H1 (cell line): ENCODE measurements around the gene TIMM29. TPM values are rescaled to one million over a fixed set of nuclear protein-coding genes. Genes with fewer than 3 reads are reported as not detected.

Source experiments
- CTCF ChIA-PET: fragments of 300-600 bp; sonication (Branson Sonifier 250); formaldehyde crosslinking; loops from one replicate; lab custom pipeline; 2021; ENCODE audit not compliant: partially characterized antibody; lab: Charles Lee
- POLR2A ChIA-PET: fragments of 300-600 bp; sonication (Branson Sonifier 250); formaldehyde crosslinking; loops from one replicate; lab custom pipeline; 2021; ENCODE audit warnings: inconsistent platforms; ENCODE audit not compliant: partially characterized antibody; lab: Charles Lee
- DNase-seq, 2 experiments: peaks; one replicate each; pipeline versions ENCODE4 v3.0.0 to v3.0.0-alpha.2; 2010 to 2022; ENCODE audit warnings: low spot score in 2 of 2, low read depth in 1 of 2, mixed read lengths in 1 of 2
- FAIRE-seq: peaks from 2 replicates; lab custom pipeline; 2011; peaks lifted over from hg19 to GRCh38; lab: Jason Lieb, UNC
- H2AFZ ChIP-seq: 2 replicates; pipeline ENCODE4 v1.8.1; 2012; ENCODE audit warnings: low read length, inconsistent platforms
- H2AK5ac ChIP-seq: 2 replicates; pipeline ENCODE4 v1.6.1; 2013; ENCODE audit warnings: low read depth, low read length
- H2BK120ac ChIP-seq: replicated peaks from 2 replicates; pipeline ENCODE3; 2013; ENCODE audit warnings: low read depth, low read length, inconsistent platforms
- H2BK12ac ChIP-seq: 2 replicates; pipeline ENCODE4 v1.6.1; 2013; ENCODE audit warnings: low read depth, low read length
- H2BK15ac ChIP-seq: 2 replicates; pipeline ENCODE4 v1.6.1; 2013; ENCODE audit warnings: low read length
- H2BK20ac ChIP-seq: 2 replicates; pipeline ENCODE4 v1.6.1; 2013; ENCODE audit warnings: low read length
- H2BK5ac ChIP-seq: 2 replicates; pipeline ENCODE4 v1.6.1; 2013; ENCODE audit warnings: low read depth, low read length
- H3K14ac ChIP-seq: 2 replicates; pipeline ENCODE4 v1.6.1; 2013; ENCODE audit warnings: inconsistent platforms; ENCODE audit not compliant: insufficient read length
- H3K18ac ChIP-seq: 2 replicates; pipeline ENCODE4 v1.6.1; 2013; ENCODE audit warnings: low read length; ENCODE audit errors: extremely low read depth
- H3K23ac ChIP-seq: 2 replicates; pipeline ENCODE4 v1.6.1; 2013; ENCODE audit warnings: inconsistent platforms; ENCODE audit not compliant: insufficient read length
- H3K23me2 ChIP-seq: 2 replicates; pipeline ENCODE4 v1.6.1; 2013; ENCODE audit warnings: low read depth, low read length
- H3K27ac ChIP-seq: 2 replicates; pipeline ENCODE4 v1.6.1; 2011; ENCODE audit warnings: low read depth, low read length, inconsistent platforms
- H3K27me3 ChIP-seq, 4 experiments: replicated peaks in 1 of 4; 1 replicate in 1 of 4; 2 replicates in 3 of 4; pipeline versions ENCODE4 v1.6.1 to v1.8.1; 2011 to 2013; ENCODE audit warnings: low read length in 3 of 4, mild to moderate bottlenecking in 3 of 4, inconsistent platforms in 2 of 4, mixed read lengths in 2 of 4, moderate library complexity in 1 of 4; ENCODE audit not compliant: control insufficient read depth in 3 of 4, insufficient read depth in 3 of 4; ENCODE audit errors: extremely low read depth in 1 of 4
- H3K36me3 ChIP-seq, 4 experiments: 2 replicates each; pipeline versions ENCODE4 v1.6.1 to v1.8.1; 2011 to 2013; ENCODE audit warnings: mild to moderate bottlenecking in 4 of 4, low read length in 3 of 4, moderate library complexity in 2 of 4, control low read depth in 1 of 4, inconsistent platforms in 1 of 4; ENCODE audit not compliant: insufficient read depth in 4 of 4, control insufficient read depth in 2 of 4
- H3K4ac ChIP-seq: replicated peaks from 2 replicates; pipeline ENCODE3; 2013; ENCODE audit warnings: low read length, low read depth, mixed read lengths, inconsistent platforms; ENCODE audit not compliant: insufficient read length
- H3K4me1 ChIP-seq, 4 experiments: replicated peaks in 1 of 4; 1 replicate in 1 of 4; 2 replicates in 3 of 4; pipeline versions ENCODE4 v1.6.1 to v1.8.1; 2011 to 2013; ENCODE audit warnings: low read length in 3 of 4, inconsistent platforms in 2 of 4, mixed read lengths in 1 of 4; ENCODE audit not compliant: insufficient read depth in 4 of 4, control insufficient read depth in 3 of 4
- H3K4me2 ChIP-seq, 2 experiments: 2 replicates each; pipeline versions ENCODE4 v1.6.1 to v1.8.1; 2011 to 2013; ENCODE audit warnings: low read depth in 2 of 2, low read length in 2 of 2, control low read depth in 1 of 2, inconsistent platforms in 1 of 2, mild to moderate bottlenecking in 1 of 2; ENCODE audit not compliant: insufficient read depth in 1 of 2
- H3K4me3 ChIP-seq, 4 experiments: fragments of 200-600, 300-600 bp in 1 of 4; sonication (generic), shearing (Covaris generic), sonication (Bioruptor Twin) in 1 of 4; 2 replicates each; pipeline versions ENCODE4 v1.5.1 to v1.8.1; 2011 to 2016; ENCODE audit warnings: low read length in 4 of 4, low read depth in 3 of 4, control low read depth in 2 of 4, inconsistent platforms in 2 of 4, mild to moderate bottlenecking in 2 of 4, mixed read lengths in 1 of 4, moderate library complexity in 1 of 4; ENCODE audit not compliant: insufficient read depth in 2 of 4; ENCODE audit errors: extremely low read depth in 1 of 4
- H3K56ac ChIP-seq: replicated peaks from 2 replicates; pipeline ENCODE3; 2013; ENCODE audit warnings: low read depth, mild to moderate bottlenecking, mixed read lengths, low read length, inconsistent platforms; ENCODE audit not compliant: insufficient read length
- H3K79me1 ChIP-seq: 2 replicates; pipeline ENCODE4 v1.6.1; 2013; ENCODE audit warnings: low read depth, low read length, control low read depth
- H3K79me2 ChIP-seq, 2 experiments: 2 replicates each; pipeline versions ENCODE4 v1.6.1 to v1.8.1; 2012 to 2013; ENCODE audit warnings: low read length in 2 of 2, mild to moderate bottlenecking in 2 of 2, inconsistent platforms in 1 of 2; ENCODE audit not compliant: insufficient read depth in 2 of 2, control insufficient read depth in 1 of 2
- H3K9ac ChIP-seq, 4 experiments: replicated peaks in 1 of 4; 1 replicate in 1 of 4; 2 replicates in 3 of 4; pipeline versions ENCODE4 v1.6.1 to v1.8.1; 2011 to 2013; ENCODE audit warnings: low read depth in 3 of 4, low read length in 3 of 4, control low read depth in 2 of 4, mild to moderate bottlenecking in 2 of 4, moderate library complexity in 2 of 4, inconsistent platforms in 1 of 4; ENCODE audit errors: extremely low read depth in 1 of 4
- H3K9me3 ChIP-seq, 2 experiments: 2 replicates each; pipeline versions ENCODE4 v1.6.1 to v1.8.1; 2012 to 2013; ENCODE audit warnings: mild to moderate bottlenecking in 2 of 2, moderate library complexity in 2 of 2, control low read depth in 1 of 2, inconsistent platforms in 1 of 2, low read depth in 1 of 2, low read length in 1 of 2, mixed read lengths in 1 of 2; ENCODE audit not compliant: insufficient read depth in 2 of 2
- H4K20me1 ChIP-seq, 2 experiments: replicated peaks in 1 of 2; 2 replicates each; pipeline versions ENCODE3 to v1.8.1; 2011 to 2013; ENCODE audit warnings: inconsistent platforms in 2 of 2, low read length in 2 of 2, mild to moderate bottlenecking in 1 of 2; ENCODE audit not compliant: insufficient read depth in 2 of 2, control insufficient read depth in 1 of 2
- H4K5ac ChIP-seq: 2 replicates; pipeline ENCODE4 v1.6.1; 2013; ENCODE audit warnings: low read length, low read depth, mixed read lengths, inconsistent platforms; ENCODE audit not compliant: insufficient read length
- H4K8ac ChIP-seq: 2 replicates; pipeline ENCODE4 v1.8.0; 2013; ENCODE audit warnings: mild to moderate bottlenecking, moderate library complexity, low read length, inconsistent platforms; ENCODE audit not compliant: insufficient read depth; ENCODE audit errors: extremely low read depth
- H4K91ac ChIP-seq: replicated peaks from 2 replicates; pipeline ENCODE3; 2013; ENCODE audit warnings: low read length, mixed read lengths, inconsistent platforms; ENCODE audit not compliant: insufficient read length
- CTBP2 ChIP-seq: IDR thresholded peaks from 2 replicates; pipeline ENCODE4 v1.7.0; 2011; ENCODE audit warnings: borderline replicate concordance, mild to moderate bottlenecking, moderate library complexity, mixed read lengths, low read length; ENCODE audit not compliant: insufficient read depth, insufficient read length
- KDM4A ChIP-seq: IDR thresholded peaks from one replicate; pipeline ENCODE4 v1.7.1; 2012; ENCODE audit warnings: low read depth, mild to moderate bottlenecking, moderate library complexity, low read length, inconsistent platforms; ENCODE audit not compliant: severe bottlenecking
- KDM5A ChIP-seq: fragments of 200-600 bp; IDR thresholded peaks from 2 replicates; pipeline ENCODE4 v1.7.1; 2012; ENCODE audit warnings: mild to moderate bottlenecking, low read length, inconsistent platforms, mixed read lengths
- SIN3A ChIP-seq, 2 experiments: IDR thresholded peaks in 1 of 2; conservative IDR thresholded peaks in 1 of 2; 2 replicates each; pipeline ENCODE4 v1.6.1; 2011 to 2012; ENCODE audit warnings: low read length in 2 of 2, improper control_type of control experiment in 1 of 2, low read depth in 1 of 2, mild to moderate bottlenecking in 1 of 2
- WGBS, 2 experiments: shearing (Covaris generic) in 1 of 2; methylation state at CpG; one replicate each; pipeline versions ENCODE4 v1.1.6 to v1.1.7; 2013 to 2015; ENCODE audit warnings: low lambda C conversion rate in 2 of 2, mixed read lengths in 2 of 2, inconsistent platforms in 1 of 2, low coverage in 1 of 2, missing lambda C conversion rate in 1 of 2; ENCODE audit not compliant: insufficient replicate concordance in 2 of 2, insufficient coverage in 1 of 2, insufficient read length in 1 of 2; ENCODE audit errors: extremely low coverage in 1 of 2, missing lambda C conversion rate in 1 of 2; 5-methylcytosine and 5-hydroxymethylcytosine counted together
- polyA plus RNA-seq, 7 experiments: library from polyadenylated mRNA; depleted of rRNA in 3 of 7; stranded (reverse) in 5 of 7; unstranded in 2 of 7; fragments of >200 nt in 5 of 7; fragments of 200-250 nt in 2 of 7; gene quantifications; 1 replicate in 5 of 7; 2 replicates in 1 of 7; 4 replicates in 1 of 7; pipeline versions ENCODE4 v1.2.1 to v1.2.3, GENCODE V29; 2011 to 2013; ENCODE audit warnings: missing spikeins in 2 of 7, mixed read lengths in 2 of 7
- total RNA-seq: library from RNA; stranded (reverse); fragmentation: NEBNext Ultra II Directional; extraction: Animal tissue kit (Norgen Biotek cat#: 25700); gene quantifications from 2 replicates; pipeline ENCODE4 v1.2.1, GENCODE V29; 2021

TIMM29 gene
- total and polyA plus RNA-seq, 2 of the 8 experiments (the other 6 are each of a cell fraction or from before 2014, with no cell fraction given) = 15.9 to 24.0 TPM

GRCh38 chr19:10975374-10976130 is 46.9 kb downstream of the TIMM29 start:
- H3K79me1 ChIP-seq = peaks cover 19% of the 10 kb centered on the region
- no peak overlapping the region for H2AK5ac ChIP-seq
- H4K5ac ChIP-seq = no peak overlapping the region
- H2BK12ac ChIP-seq = no peak overlapping the region
- H3K9me3 ChIP-seq = no peaks in the 10 kb centered on the region; a peak in 1 of 4 replicates
- DNase-seq = no peak
- H3K23me2 ChIP-seq = no peaks in the 10 kb centered on the region
- no peaks in the 10 kb centered on the region for H3K27me3 ChIP-seq
- no peak for FAIRE-seq
- peaks cover 34 to 94% of the 10 kb centered on the region in 2 experiments for H3K79me2 ChIP-seq
- POLR2A ChIA-PET = interaction anchor here (1.0 to 4.9 kb wide), 2 partner anchors 14 to 45 kb away, joined by 3 to 28 read pairs; partner anchors contain the start of gene SMARCA4
- 93% methylated on average over 19 of the region's 19 CpGs; no CpG with 5 or more reads in 1 of the 2 experiments for WGBS, 2 experiments
- no peaks in the 10 kb centered on the region for H3K36me3 ChIP-seq
- no peak overlapping the region for H4K8ac ChIP-seq
- no peak overlapping the region for H3K4me2 ChIP-seq
- H3K18ac ChIP-seq = no peak overlapping the region
- H2AFZ ChIP-seq = no peak overlapping the region
- peaks cover 0 to 3% (median 0%) of the 10 kb centered on the region in 4 experiments; a peak in 3 of 7 replicates for H3K4me1 ChIP-seq
- H4K20me1 ChIP-seq = peaks cover 20 to 37% of the 10 kb centered on the region in 2 experiments
- H3K56ac ChIP-seq = no peak overlapping the region
- H2BK120ac ChIP-seq = no peak overlapping the region
- no peak overlapping the region for H3K4me3 ChIP-seq
- H3K14ac ChIP-seq = no peak overlapping the region
- H2BK5ac ChIP-seq = no peak overlapping the region
- no peak overlapping the region for H3K23ac ChIP-seq
- H2BK15ac ChIP-seq = no peak overlapping the region
- H2BK20ac ChIP-seq = no peak overlapping the region
- CTCF ChIA-PET = interaction anchor here (0.6 to 1.3 kb wide), 2 partner anchors 10 to 24 kb away, joined by 3 to 5 read pairs; no protein-coding TSS in a partner anchor
- H4K91ac ChIP-seq = no peak overlapping the region
- H3K9ac ChIP-seq = no peak overlapping the region
- no peak overlapping the region for H3K27ac ChIP-seq
- H3K4ac ChIP-seq = no peak overlapping the region
- TF ChIP-seq KDM4A = no peak
- TF ChIP-seq CTBP2 = no peak
- TF ChIP-seq KDM5A = no peak
- no peak for TF ChIP-seq SIN3A (conservative IDR thresholded peaks at IDR 0.05 in 1 of 2, IDR thresholded peaks at IDR 0.05 in 1 of 2; ENCODE audit: low read depth in 1 of 2, low read length in 2 of 2)
